Lower leg skin (tissue), 3 donors: ENCODE data around the gene LSM2.
"Not testable (repeated sequence)": the region's sequence is repeated elsewhere in the genome, so short reads cannot be mapped to it uniquely, and the experiment has no call there.

Experiments
- CTCF ChIP-seq, 3 donors: fragments of 450-650 bp; IDR thresholded peaks; one replicate each; pipeline ENCODE4 v1.5.1; 2016; ENCODE audit warnings: antibody characterized with exemption in 3 of 3, mild to moderate bottlenecking in 3 of 3, moderate library complexity in 2 of 3
- POLR2A ChIP-seq, 2 donors: fragments of 450-650 bp; IDR thresholded peaks; one replicate each; pipeline ENCODE4 v1.6.1; 2016 to 2017; ENCODE audit warnings: antibody characterized with exemption in 2 of 2, mild to moderate bottlenecking in 1 of 2, moderate library complexity in 1 of 2

- not testable (repeated sequence) for TF ChIP-seq CTCF, POLR2A (IDR thresholded peaks at IDR 0.05)
These were observed 33.0 kb upstream of the LSM2 start for GRCh38 chr6:31839779-31840126.
